H1 (cell line): Measurements from ENCODE around the gene SLC25A45. TPM values are rescaled to one million over a fixed set of nuclear protein-coding genes. Genes with fewer than 3 reads are reported as not detected.

Source experiments
- CTCF ChIA-PET: fragments of 300-600 bp; sonication (Branson Sonifier 250); formaldehyde crosslinking; loops from one replicate; lab custom pipeline; 2021; ENCODE audit not compliant: partially characterized antibody; lab: Charles Lee
- POLR2A ChIA-PET: fragments of 300-600 bp; sonication (Branson Sonifier 250); formaldehyde crosslinking; loops from one replicate; lab custom pipeline; 2021; ENCODE audit warnings: inconsistent platforms; ENCODE audit not compliant: partially characterized antibody; lab: Charles Lee
- DNase-seq, 2 experiments: peaks; one replicate each; pipeline versions ENCODE4 v3.0.0 to v3.0.0-alpha.2; 2010 to 2022; ENCODE audit warnings: low spot score in 2 of 2, low read depth in 1 of 2, mixed read lengths in 1 of 2
- FAIRE-seq: peaks from 2 replicates; lab custom pipeline; 2011; peaks lifted over from hg19 to GRCh38; lab: Jason Lieb, UNC
- H2AFZ ChIP-seq: 2 replicates; pipeline ENCODE4 v1.8.1; 2012; ENCODE audit warnings: low read length, inconsistent platforms
- H2AK5ac ChIP-seq: 2 replicates; pipeline ENCODE4 v1.6.1; 2013; ENCODE audit warnings: low read depth, low read length
- H2BK120ac ChIP-seq: replicated peaks from 2 replicates; pipeline ENCODE3; 2013; ENCODE audit warnings: low read depth, low read length, inconsistent platforms
- H2BK12ac ChIP-seq: 2 replicates; pipeline ENCODE4 v1.6.1; 2013; ENCODE audit warnings: low read depth, low read length
- H2BK15ac ChIP-seq: 2 replicates; pipeline ENCODE4 v1.6.1; 2013; ENCODE audit warnings: low read length
- H2BK20ac ChIP-seq: 2 replicates; pipeline ENCODE4 v1.6.1; 2013; ENCODE audit warnings: low read length
- H2BK5ac ChIP-seq: 2 replicates; pipeline ENCODE4 v1.6.1; 2013; ENCODE audit warnings: low read depth, low read length
- H3K14ac ChIP-seq: 2 replicates; pipeline ENCODE4 v1.6.1; 2013; ENCODE audit warnings: inconsistent platforms; ENCODE audit not compliant: insufficient read length
- H3K18ac ChIP-seq: 2 replicates; pipeline ENCODE4 v1.6.1; 2013; ENCODE audit warnings: low read length; ENCODE audit errors: extremely low read depth
- H3K23ac ChIP-seq: 2 replicates; pipeline ENCODE4 v1.6.1; 2013; ENCODE audit warnings: inconsistent platforms; ENCODE audit not compliant: insufficient read length
- H3K23me2 ChIP-seq: 2 replicates; pipeline ENCODE4 v1.6.1; 2013; ENCODE audit warnings: low read depth, low read length
- H3K27ac ChIP-seq: 2 replicates; pipeline ENCODE4 v1.6.1; 2011; ENCODE audit warnings: low read depth, low read length, inconsistent platforms
- H3K27me3 ChIP-seq, 4 experiments: replicated peaks in 1 of 4; 1 replicate in 1 of 4; 2 replicates in 3 of 4; pipeline versions ENCODE4 v1.6.1 to v1.8.1; 2011 to 2013; ENCODE audit warnings: low read length in 3 of 4, mild to moderate bottlenecking in 3 of 4, inconsistent platforms in 2 of 4, mixed read lengths in 2 of 4, moderate library complexity in 1 of 4; ENCODE audit not compliant: control insufficient read depth in 3 of 4, insufficient read depth in 3 of 4; ENCODE audit errors: extremely low read depth in 1 of 4
- H3K36me3 ChIP-seq, 4 experiments: 2 replicates each; pipeline versions ENCODE4 v1.6.1 to v1.8.1; 2011 to 2013; ENCODE audit warnings: mild to moderate bottlenecking in 4 of 4, low read length in 3 of 4, moderate library complexity in 2 of 4, control low read depth in 1 of 4, inconsistent platforms in 1 of 4; ENCODE audit not compliant: insufficient read depth in 4 of 4, control insufficient read depth in 2 of 4
- H3K4ac ChIP-seq: replicated peaks from 2 replicates; pipeline ENCODE3; 2013; ENCODE audit warnings: low read length, low read depth, mixed read lengths, inconsistent platforms; ENCODE audit not compliant: insufficient read length
- H3K4me1 ChIP-seq, 4 experiments: replicated peaks in 1 of 4; 1 replicate in 1 of 4; 2 replicates in 3 of 4; pipeline versions ENCODE4 v1.6.1 to v1.8.1; 2011 to 2013; ENCODE audit warnings: low read length in 3 of 4, inconsistent platforms in 2 of 4, mixed read lengths in 1 of 4; ENCODE audit not compliant: insufficient read depth in 4 of 4, control insufficient read depth in 3 of 4
- H3K4me2 ChIP-seq, 2 experiments: 2 replicates each; pipeline versions ENCODE4 v1.6.1 to v1.8.1; 2011 to 2013; ENCODE audit warnings: low read depth in 2 of 2, low read length in 2 of 2, control low read depth in 1 of 2, inconsistent platforms in 1 of 2, mild to moderate bottlenecking in 1 of 2; ENCODE audit not compliant: insufficient read depth in 1 of 2
- H3K4me3 ChIP-seq, 4 experiments: fragments of 200-600, 300-600 bp in 1 of 4; sonication (generic), shearing (Covaris generic), sonication (Bioruptor Twin) in 1 of 4; 2 replicates each; pipeline versions ENCODE4 v1.5.1 to v1.8.1; 2011 to 2016; ENCODE audit warnings: low read length in 4 of 4, low read depth in 3 of 4, control low read depth in 2 of 4, inconsistent platforms in 2 of 4, mild to moderate bottlenecking in 2 of 4, mixed read lengths in 1 of 4, moderate library complexity in 1 of 4; ENCODE audit not compliant: insufficient read depth in 2 of 4; ENCODE audit errors: extremely low read depth in 1 of 4
- H3K56ac ChIP-seq: replicated peaks from 2 replicates; pipeline ENCODE3; 2013; ENCODE audit warnings: low read depth, mild to moderate bottlenecking, mixed read lengths, low read length, inconsistent platforms; ENCODE audit not compliant: insufficient read length
- H3K79me1 ChIP-seq: 2 replicates; pipeline ENCODE4 v1.6.1; 2013; ENCODE audit warnings: low read depth, low read length, control low read depth
- H3K79me2 ChIP-seq, 2 experiments: 2 replicates each; pipeline versions ENCODE4 v1.6.1 to v1.8.1; 2012 to 2013; ENCODE audit warnings: low read length in 2 of 2, mild to moderate bottlenecking in 2 of 2, inconsistent platforms in 1 of 2; ENCODE audit not compliant: insufficient read depth in 2 of 2, control insufficient read depth in 1 of 2
- H3K9ac ChIP-seq, 4 experiments: replicated peaks in 1 of 4; 1 replicate in 1 of 4; 2 replicates in 3 of 4; pipeline versions ENCODE4 v1.6.1 to v1.8.1; 2011 to 2013; ENCODE audit warnings: low read depth in 3 of 4, low read length in 3 of 4, control low read depth in 2 of 4, mild to moderate bottlenecking in 2 of 4, moderate library complexity in 2 of 4, inconsistent platforms in 1 of 4; ENCODE audit errors: extremely low read depth in 1 of 4
- H3K9me3 ChIP-seq, 2 experiments: 2 replicates each; pipeline versions ENCODE4 v1.6.1 to v1.8.1; 2012 to 2013; ENCODE audit warnings: mild to moderate bottlenecking in 2 of 2, moderate library complexity in 2 of 2, control low read depth in 1 of 2, inconsistent platforms in 1 of 2, low read depth in 1 of 2, low read length in 1 of 2, mixed read lengths in 1 of 2; ENCODE audit not compliant: insufficient read depth in 2 of 2
- H4K20me1 ChIP-seq, 2 experiments: replicated peaks in 1 of 2; 2 replicates each; pipeline versions ENCODE3 to v1.8.1; 2011 to 2013; ENCODE audit warnings: inconsistent platforms in 2 of 2, low read length in 2 of 2, mild to moderate bottlenecking in 1 of 2; ENCODE audit not compliant: insufficient read depth in 2 of 2, control insufficient read depth in 1 of 2
- H4K5ac ChIP-seq: 2 replicates; pipeline ENCODE4 v1.6.1; 2013; ENCODE audit warnings: low read length, low read depth, mixed read lengths, inconsistent platforms; ENCODE audit not compliant: insufficient read length
- H4K8ac ChIP-seq: 2 replicates; pipeline ENCODE4 v1.8.0; 2013; ENCODE audit warnings: mild to moderate bottlenecking, moderate library complexity, low read length, inconsistent platforms; ENCODE audit not compliant: insufficient read depth; ENCODE audit errors: extremely low read depth
- H4K91ac ChIP-seq: replicated peaks from 2 replicates; pipeline ENCODE3; 2013; ENCODE audit warnings: low read length, mixed read lengths, inconsistent platforms; ENCODE audit not compliant: insufficient read length
- CEBPB ChIP-seq: IDR thresholded peaks from 2 replicates; pipeline ENCODE4 v1.6.1; 2012; ENCODE audit warnings: low read depth, low read length
- CTBP2 ChIP-seq: IDR thresholded peaks from 2 replicates; pipeline ENCODE4 v1.7.0; 2011; ENCODE audit warnings: borderline replicate concordance, mild to moderate bottlenecking, moderate library complexity, mixed read lengths, low read length; ENCODE audit not compliant: insufficient read depth, insufficient read length
- EP300 ChIP-seq, 2 experiments: IDR thresholded peaks; 1 replicate in 1 of 2; 2 replicates in 1 of 2; pipeline ENCODE4 v1.6.1; 2011 to 2012; ENCODE audit warnings: low read depth in 2 of 2, low read length in 2 of 2, mild to moderate bottlenecking in 2 of 2, borderline replicate concordance in 1 of 2, inconsistent platforms in 1 of 2, moderate library complexity in 1 of 2
- POU5F1 ChIP-seq: IDR thresholded peaks from 2 replicates; pipeline ENCODE4 v1.6.1; 2011; ENCODE audit warnings: low read depth, mild to moderate bottlenecking, low read length, moderate library complexity
- RNF2 ChIP-seq: fragments of 200-900, 300-1000 bp; sonication (generic); IDR thresholded peaks from 2 replicates; pipeline ENCODE4 v1.7.1; 2016; ENCODE audit warnings: borderline replicate concordance, low read depth, mild to moderate bottlenecking, antibody characterized with exemption, low read length; ENCODE audit not compliant: poor library complexity, severe bottlenecking; ENCODE audit errors: missing control alignments
- RXRA ChIP-seq: IDR thresholded peaks from 2 replicates; pipeline ENCODE4 v1.6.1; 2011; ENCODE audit warnings: low read depth, mild to moderate bottlenecking, low read length, moderate library complexity; ENCODE audit not compliant: insufficient read depth
- SP4 ChIP-seq: IDR thresholded peaks from 2 replicates; pipeline ENCODE4 v1.6.1; 2012; ENCODE audit warnings: low read length, inconsistent platforms
- TAF1 ChIP-seq: IDR thresholded peaks from 2 replicates; pipeline ENCODE4 v1.6.1; 2011; ENCODE audit warnings: mild to moderate bottlenecking, low read depth, low read length
- WGBS, 2 experiments: shearing (Covaris generic) in 1 of 2; methylation state at CpG; one replicate each; pipeline versions ENCODE4 v1.1.6 to v1.1.7; 2013 to 2015; ENCODE audit warnings: low lambda C conversion rate in 2 of 2, mixed read lengths in 2 of 2, inconsistent platforms in 1 of 2, low coverage in 1 of 2, missing lambda C conversion rate in 1 of 2; ENCODE audit not compliant: insufficient replicate concordance in 2 of 2, insufficient coverage in 1 of 2, insufficient read length in 1 of 2; ENCODE audit errors: extremely low coverage in 1 of 2, missing lambda C conversion rate in 1 of 2; 5-methylcytosine and 5-hydroxymethylcytosine counted together
- polyA plus RNA-seq, 7 experiments: library from polyadenylated mRNA; depleted of rRNA in 3 of 7; stranded (reverse) in 5 of 7; unstranded in 2 of 7; fragments of >200 nt in 5 of 7; fragments of 200-250 nt in 2 of 7; gene quantifications; 1 replicate in 5 of 7; 2 replicates in 1 of 7; 4 replicates in 1 of 7; pipeline versions ENCODE4 v1.2.1 to v1.2.3, GENCODE V29; 2011 to 2013; ENCODE audit warnings: missing spikeins in 2 of 7, mixed read lengths in 2 of 7
- total RNA-seq: library from RNA; stranded (reverse); fragmentation: NEBNext Ultra II Directional; extraction: Animal tissue kit (Norgen Biotek cat#: 25700); gene quantifications from 2 replicates; pipeline ENCODE4 v1.2.1, GENCODE V29; 2021
- TF ChIP-seq, protein P1 (sequence below): IDR thresholded peaks from 2 replicates; pipeline ENCODE4 v1.6.1; 2012; ENCODE audit warnings: inconsistent platforms

The SLC25A45 gene
- total and polyA plus RNA-seq, 2 of the 8 experiments (the other 6 are each of a cell fraction or from before 2014, with no cell fraction given), result 0.54 to 0.59 TPM

- Histone ChIP-seq H4K91ac (peak within 1 kb of the TSS; percentile 90), H4K8ac (peak within 1 kb of the TSS; percentile 98; the same call in 1 of the 2 replicates), H2BK5ac (peak within 1 kb of the TSS; percentile 99), H2BK20ac (peak within 1 kb of the TSS; percentile 87; the same call in 1 of the 2 replicates), H3K36me3 (no peaks in the 10 kb centered on the region), H3K27ac (peak within 1 kb of the TSS; percentile 80), H2BK15ac (no peak within 1 kb of the TSS; the same call in 1 of the 2 replicates), H3K23ac (no peak within 1 kb of the TSS), H3K18ac (peak within 1 kb of the TSS; percentile 88), H3K4me3 (peak within 1 kb of the TSS; percentile 43 to 70 (median 54)), H3K9me3 (no peaks in the 10 kb centered on the region), H3K79me1 (peaks cover 11% of the 10 kb centered on the region; the same call in 1 of the 2 replicates), H3K23me2 (peaks cover 22% of the 10 kb centered on the region; the same call in 1 of the 2 replicates), H3K4ac (peak within 1 kb of the TSS; percentile 95), H3K14ac (no peak within 1 kb of the TSS), H3K4me1 (peaks cover 33 to 69% (median 43%) of the 10 kb centered on the region in 4 experiments), H2AK5ac (peak within 1 kb of the TSS; percentile 80; the same call in 1 of the 2 replicates), H3K4me2 (peak within 1 kb of the TSS; percentile 62 to 85), H2BK12ac (peak within 1 kb of the TSS; percentile 91), H3K9ac (peak within 1 kb of the TSS in 3 of 4 experiments; percentile 73 to 80 (median 79); a peak in 6 of 7 replicates), H4K20me1 (peaks cover 7 to 13% of the 10 kb centered on the region in 2 experiments), H3K27me3 (no peaks in the 10 kb centered on the region; a peak in 1 of 7 replicates), H3K56ac (no peak within 1 kb of the TSS), H2BK120ac (peak within 1 kb of the TSS; percentile 67), H3K79me2 (peaks cover 3 to 35% of the 10 kb centered on the region in 2 experiments), H2AFZ (no peak within 1 kb of the TSS), H4K5ac (peak within 1 kb of the TSS; percentile 75)
- FAIRE-seq (no peak), DNase-seq (peak; percentile 57 to 89)
- WGBS, 2 experiments, result 39% methylated on average over 37 of the region's 40 CpGs; no CpG with 5 or more reads in 1 of the 2 experiments
- POLR2A ChIA-PET, result interaction anchor here (0.7 to 20.8 kb wide), 41 partner anchors 8 to 286 kb away, joined by 3 to 826 read pairs (median 4); partner anchors contain the start of genes DPF2, MALAT1, SCYL1 and TIGD3
- CTCF ChIA-PET, result interaction anchor here (0.6 to 22.8 kb wide), 11 partner anchors 7 to 471 kb away, joined by 3 to 430 read pairs (median 5); no protein-coding TSS in a partner anchor
- TF ChIP-seq RNF2 (no peak), EP300 (IDR thresholded peaks at IDR 0.05; ENCODE audit: borderline replicate concordance in 1 of 2, low read depth in 2 of 2, low read length in 2 of 2) (no peak), CTBP2 (no peak), TAF1 (peak; percentile 97), SP4 (peak; percentile 74; the same call in 1 of the 2 replicates), CEBPB (peak; percentile 71), RXRA (peak; percentile 71; the same call in 1 of the 2 replicates), POU5F1 (no peak)
- TF ChIP-seq, protein P1, sequence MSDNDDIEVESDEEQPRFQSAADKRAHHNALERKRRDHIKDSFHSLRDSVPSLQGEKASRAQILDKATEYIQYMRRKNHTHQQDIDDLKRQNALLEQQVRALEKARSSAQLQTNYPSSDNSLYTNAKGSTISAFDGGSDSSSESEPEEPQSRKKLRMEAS, result no peak; the same call in 1 of the 2 replicates
Measured at GRCh38 chr11:65422633-65423515, 40.4 kb upstream of the SLC25A45 start, which contains the start of gene NEAT1. Gene NEAT1 (plus strand): TSS chr11:65422798.
